Esophagus squamous epithelium (tissue), 5 donors: Measurements from ENCODE around the gene HOXC10. TPM values are rescaled to one million over a fixed set of nuclear protein-coding genes. Genes with fewer than 3 reads are reported as not detected.

Source experiments
- DNase-seq: peaks from one replicate; lab custom pipeline; 2025; lab: John Stamatoyannopoulos, UW
- H3K27ac ChIP-seq, 4 donors: fragments of 200-600 bp; sonication (generic); one replicate each; pipeline ENCODE4 v1.5.1; 2016 to 2019; ENCODE audit warnings: mild to moderate bottlenecking in 1 of 4
- H3K27me3 ChIP-seq, 4 donors: fragments of 200-600 bp; sonication (generic); 1 replicate in 3 of 4; 2 replicates in 1 of 4; pipeline versions ENCODE4 v1.5.1 to v1.6.0; 2017 to 2021; ENCODE audit warnings: antibody characterized with exemption in 1 of 4
- H3K36me3 ChIP-seq, 3 donors: fragments of 200-600 bp; sonication (generic); one replicate each; pipeline ENCODE4 v1.5.1; 2016 to 2019
- H3K4me1 ChIP-seq, 3 donors: fragments of 200-600 bp; sonication (generic); one replicate each; pipeline ENCODE4 v1.5.1; 2017 to 2019
- H3K4me3 ChIP-seq, 4 donors: fragments of 200-600 bp; sonication (generic); 1 replicate in 3 of 4; 2 replicates in 1 of 4; pipeline ENCODE4 v1.5.1; 2016 to 2019; ENCODE audit warnings: mild to moderate bottlenecking in 2 of 4, moderate library complexity in 1 of 4
- H3K9me3 ChIP-seq, 3 donors: fragments of 200-600 bp; sonication (generic); one replicate each; pipeline ENCODE4 v1.5.1; 2016 to 2019
- CTCF ChIP-seq, 6 experiments: fragments of 450-650 bp in 4 of 6; fragments of 200-600 bp in 2 of 6; sonication (generic) in 2 of 6; IDR thresholded peaks; one replicate each; pipeline ENCODE4 v1.5.1; 2016 to 2019; ENCODE audit warnings: antibody characterized with exemption in 6 of 6, mild to moderate bottlenecking in 4 of 6, moderate library complexity in 4 of 6
- POLR2A ChIP-seq, 4 donors: fragments of 450-650 bp; IDR thresholded peaks; one replicate each; pipeline ENCODE4 v1.6.1; 2017; ENCODE audit warnings: antibody characterized with exemption in 4 of 4, mild to moderate bottlenecking in 4 of 4, moderate library complexity in 3 of 4
- WGBS, 2 donors: methylation state at CpG; one replicate each; pipeline ENCODE4 v1.1.5; 2018; 5-methylcytosine and 5-hydroxymethylcytosine counted together
- intact Hi-C: fragments of 100-400 bp; cut with DNase I; formaldehyde crosslinking; loops from one replicate; pipeline ENCODE4 v1.15.0; 2022
- total RNA-seq, 4 donors: library from RNA; depleted of rRNA; stranded (reverse); fragments of >200 nt; gene quantifications; one replicate each; pipeline ENCODE4 v1.1.0, GENCODE V29; 2016
- donor health status: DM: yes; HTN: yes; CAD: no.

Gene HOXC10
- total RNA-seq, 4 donors from 2014 or later, result 0.31 to 1.3 TPM; not detected in 2

GRCh38 chr12:54027442-54027786 lies 42.5 kb downstream of the HOXC10 start:
- intact Hi-C loops, result no loop called here
- Histone ChIP-seq H3K27ac (no peak overlapping the region), H3K27me3 (peaks cover 0 to 100% (median 27%) of the 10 kb centered on the region in 4 donors), H3K9me3 (no peaks in the 10 kb centered on the region), H3K4me3 (no peak overlapping the region), H3K4me1 (peaks cover 0 to 37% (median 0%) of the 10 kb centered on the region in 3 donors), H3K36me3 (no peaks in the 10 kb centered on the region)
- no peak for TF ChIP-seq POLR2A (IDR thresholded peaks at IDR 0.05)
- no peak for TF ChIP-seq CTCF (IDR thresholded peaks at IDR 0.05)
- no peak for DNase-seq
- WGBS, 2 donors, result 62 to 73% methylated on average over 3 of the region's 3 CpGs

- H3K9me3 ChIP-seq, result no peaks in the 10 kb centered on the region
- intact Hi-C loops, result no loop called here
- WGBS, 2 donors, result 2 to 6% methylated on average over 29 to 32 of the region's 36 CpGs
- peaks cover 0 to 49% (median 5%) of the 10 kb centered on the region in 3 donors for H3K4me1 ChIP-seq
- TF ChIP-seq POLR2A (IDR thresholded peaks at IDR 0.05) (no peak), CTCF (IDR thresholded peaks at IDR 0.05) (no peak)
- peak within 1 kb of the TSS; percentile 36 to 63 (median 48) for H3K4me3 ChIP-seq
- DNase-seq, result no peak
- no peaks in the 10 kb centered on the region for H3K36me3 ChIP-seq
- peak within 1 kb of the TSS; percentile 25 to 59 (median 56) for H3K27ac ChIP-seq
- H3K27me3 ChIP-seq, result peaks cover 0 to 100% (median 27%) of the 10 kb centered on the region in 4 donors
Measured at GRCh38 chr12:54028314-54029201, 43.6 kb downstream of the HOXC10 start, which contains the start of gene HOXC6. TSS of gene HOXC6 (plus strand) at chr12:54028440. CDS start at chr12:54028522, 82 bp downstream.

- intact Hi-C loops, result loop anchor here (5.0 kb wide), 1 partner anchor 163 kb away; no protein-coding TSS in a partner anchor
- H3K36me3 ChIP-seq, result no peaks in the 10 kb centered on the region
- no peak for DNase-seq
- TF ChIP-seq CTCF (IDR thresholded peaks at IDR 0.05), result no peak
- no peak for TF ChIP-seq POLR2A (IDR thresholded peaks at IDR 0.05)
- peaks cover 0 to 100% (median 27%) of the 10 kb centered on the region in 4 donors for H3K27me3 ChIP-seq
- peaks cover 5 to 61% (median 16%) of the 10 kb centered on the region in 3 donors for H3K4me1 ChIP-seq
- peak overlapping the region; percentile 36 to 63 (median 48) for H3K4me3 ChIP-seq
- H3K9me3 ChIP-seq, result no peaks in the 10 kb centered on the region
- WGBS, 2 donors, result 33 to 39% methylated on average over 26 to 45 of the region's 53 CpGs
- H3K27ac ChIP-seq, result no peak overlapping the region
Measured at GRCh38 chr12:54029529-54030441, 44.8 kb downstream of the HOXC10 start.

GRCh38 chr12:54030442-54030801 lies 45.5 kb downstream of the HOXC10 start:
- Histone ChIP-seq H3K36me3 (no peaks in the 10 kb centered on the region), H3K27ac (no peak overlapping the region), H3K4me3 (no peak overlapping the region), H3K9me3 (no peaks in the 10 kb centered on the region), H3K27me3 (peaks cover 0 to 100% (median 27%) of the 10 kb centered on the region in 4 donors), H3K4me1 (peaks cover 5 to 67% (median 16%) of the 10 kb centered on the region in 3 donors)
- DNase-seq, result no peak
- no peak for TF ChIP-seq CTCF (IDR thresholded peaks at IDR 0.05)
- TF ChIP-seq POLR2A (IDR thresholded peaks at IDR 0.05), result no peak
- WGBS, 2 donors, result 56 to 65% methylated on average over 6 to 7 of the region's 7 CpGs
- intact Hi-C loops, result loop anchor here (5.0 kb wide), 1 partner anchor 162 kb away; no protein-coding TSS in a partner anchor
